NCI-H748 (cell line): ENCODE data around the gene LRBA.

Experiments used
- DNase-seq: peaks from one replicate; lab custom pipeline; 2025; ENCODE audit not compliant: unreplicated experiment; lab: John Stamatoyannopoulos, UW

The LRBA gene

GRCh38 chr4:150818661-150819060, 196.4 kb downstream of the LRBA start:
- DNase-seq = no peak

- peak; percentile 53 for DNase-seq
These were observed 197.1 kb downstream of the LRBA start for GRCh38 chr4:150817804-150818528.

- DNase-seq = no peak
These were observed 198.1 kb downstream of the LRBA start for GRCh38 chr4:150817017-150817416.

- no peak for DNase-seq
These were observed 198.6 kb downstream of the LRBA start for GRCh38 chr4:150816491-150816890.

GRCh38 chr4:150814873-150815272, 200.2 kb downstream of the LRBA start:
- no peak for DNase-seq

GRCh38 chr4:150805183-150806025, 209.7 kb downstream of the LRBA start:
- no peak for DNase-seq

GRCh38 chr4:150801833-150802232, 213.3 kb downstream of the LRBA start:
- DNase-seq = no peak

- no peak for DNase-seq
These were observed 215.9 kb downstream of the LRBA start for GRCh38 chr4:150799207-150799606.

GRCh38 chr4:150794706-150795105, 220.4 kb downstream of the LRBA start:
- DNase-seq = no peak

GRCh38 chr4:150789864-150790263, 225.2 kb downstream of the LRBA start:
- DNase-seq = no peak

GRCh38 chr4:150784939-150785338, 230.1 kb downstream of the LRBA start:
- no peak for DNase-seq

GRCh38 chr4:150784305-150784704, 230.8 kb downstream of the LRBA start:
- no peak for DNase-seq

GRCh38 chr4:150782921-150783320, 232.2 kb downstream of the LRBA start:
- DNase-seq = no peak

- peak; percentile 15 for DNase-seq
These were observed 232.8 kb downstream of the LRBA start for GRCh38 chr4:150782311-150782710.

- no peak for DNase-seq
These were observed 233.9 kb downstream of the LRBA start for GRCh38 chr4:150781191-150781590.

GRCh38 chr4:150779707-150780106, 235.4 kb downstream of the LRBA start:
- no peak for DNase-seq

GRCh38 chr4:150773729-150774449, 241.2 kb downstream of the LRBA start:
- no peak for DNase-seq

GRCh38 chr4:150773032-150773431, 242.1 kb downstream of the LRBA start:
- DNase-seq = no peak

- DNase-seq = no peak
These were observed 243.7 kb downstream of the LRBA start for GRCh38 chr4:150771382-150771781.

GRCh38 chr4:150769845-150770244, 245.2 kb downstream of the LRBA start:
- no peak for DNase-seq

GRCh38 chr4:150769248-150769647, 245.8 kb downstream of the LRBA start:
- no peak for DNase-seq

GRCh38 chr4:150768497-150768896, 246.6 kb downstream of the LRBA start:
- DNase-seq = no peak
